LNCaP clone FGC (cell line): ENCODE measurements around the gene GDPD4.

Source experiments
- DNase-seq: peaks from one replicate; pipeline ENCODE4 v3.0.0-alpha.2; 2011; ENCODE audit warnings: low read depth
- H3K4me3 ChIP-seq: 2 replicates; pipeline ENCODE4 v1.5.1; 2011; ENCODE audit warnings: mild to moderate bottlenecking, low read depth, low read length, control low read depth
- CTCF ChIP-seq: IDR thresholded peaks from 2 replicates; pipeline ENCODE4 v1.5.1; 2012; ENCODE audit warnings: mild to moderate bottlenecking; ENCODE audit not compliant: control insufficient read depth, insufficient read depth; ENCODE audit errors: extremely low read depth

The GDPD4 gene

GRCh38 chr11:77231800-77232199, 69.7 kb downstream of the GDPD4 start:
- no peak overlapping the region for H3K4me3 ChIP-seq
- DNase-seq, result no peak
- no peak for TF ChIP-seq CTCF

GRCh38 chr11:77230878-77231605, 70.4 kb downstream of the GDPD4 start:
- DNase-seq, result no peak
- TF ChIP-seq CTCF, result no peak

GRCh38 chr11:77223797-77224196, 77.7 kb downstream of the GDPD4 start:
- no peak for DNase-seq
- H3K4me3 ChIP-seq, result no peak overlapping the region
- TF ChIP-seq CTCF, result no peak

More at GRCh38 chr11:77230878-77231605, 70.4 kb downstream of the GDPD4 start:
- H3K4me3 ChIP-seq, result no peak overlapping the region

- no peak overlapping the region for H3K4me3 ChIP-seq
- TF ChIP-seq CTCF, result no peak
- DNase-seq, result no peak
These were observed 84.3 kb downstream of the GDPD4 start for GRCh38 chr11:77217156-77217555.

GRCh38 chr11:77215106-77215505, 86.4 kb downstream of the GDPD4 start:
- no peak for DNase-seq
- TF ChIP-seq CTCF, result no peak
- no peak overlapping the region for H3K4me3 ChIP-seq

GRCh38 chr11:77214557-77214956, 86.9 kb downstream of the GDPD4 start:
- no peak for TF ChIP-seq CTCF
- no peak overlapping the region for H3K4me3 ChIP-seq
- no peak for DNase-seq
